Mononuclear cell (primary cell): ENCODE data around the gene NTMT1. TPM values are rescaled to one million over a fixed set of nuclear protein-coding genes. Genes with fewer than 3 reads are reported as not detected.

Source experiments
- H3K27me3 ChIP-seq: 2 replicates; pipeline ENCODE4 v1.6.0; 2011; ENCODE audit warnings: low read length, control low read depth; ENCODE audit not compliant: insufficient read depth
- H3K4me1 ChIP-seq: 2 replicates; pipeline ENCODE4 v1.5.1; 2011; ENCODE audit warnings: mild to moderate bottlenecking, low read length, control low read depth; ENCODE audit not compliant: insufficient read depth
- H3K4me3 ChIP-seq: 2 replicates; pipeline ENCODE4 v1.5.1; 2011; ENCODE audit warnings: mild to moderate bottlenecking, low read length, moderate library complexity
- H3K9me3 ChIP-seq: 2 replicates; pipeline ENCODE4 v1.5.1; 2011; ENCODE audit warnings: low read depth, mild to moderate bottlenecking, control low read depth, low read length
- total RNA-seq: library from RNA; depleted of rRNA; stranded (reverse); fragments of >200 nt; gene quantifications from one replicate; pipeline ENCODE4 v1.2.3, GENCODE V29; 2012

Gene NTMT1
- total RNA-seq, 1 donor = 22.0 TPM

DNA sequence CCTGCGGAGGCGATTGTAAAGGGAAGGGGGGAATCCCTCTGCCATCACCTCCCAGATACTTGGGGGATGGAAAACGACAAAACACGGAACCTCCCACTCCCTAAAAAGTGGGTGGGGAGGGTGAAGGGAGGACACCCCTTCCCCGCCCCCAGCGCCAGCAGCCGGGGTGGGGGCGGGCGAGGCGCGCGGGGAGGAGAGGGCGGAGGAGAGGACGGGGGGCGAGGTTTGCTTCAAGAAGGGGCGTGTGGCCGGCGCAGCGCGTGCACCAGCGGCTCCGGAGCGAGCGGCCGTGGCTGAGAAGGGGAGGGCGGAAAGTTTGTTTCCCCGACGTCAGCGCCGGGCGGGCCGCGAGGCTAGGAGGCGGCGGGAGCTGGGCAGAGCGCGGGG is 39.4 kb downstream of the NTMT1 start, which contains the start of gene PRRX2:
Gene PRRX2 (plus strand): TSS at position 259 of the 387 bp plus-strand sequence. CDS start 221 bp downstream, outside the sequence.
- Histone ChIP-seq H3K9me3 (no peaks in the 10 kb centered on the region), H3K4me3 (no peak within 1 kb of the TSS), H3K4me1 (no peaks in the 10 kb centered on the region), H3K27me3 (peaks cover 5% of the 10 kb centered on the region)

DNA sequence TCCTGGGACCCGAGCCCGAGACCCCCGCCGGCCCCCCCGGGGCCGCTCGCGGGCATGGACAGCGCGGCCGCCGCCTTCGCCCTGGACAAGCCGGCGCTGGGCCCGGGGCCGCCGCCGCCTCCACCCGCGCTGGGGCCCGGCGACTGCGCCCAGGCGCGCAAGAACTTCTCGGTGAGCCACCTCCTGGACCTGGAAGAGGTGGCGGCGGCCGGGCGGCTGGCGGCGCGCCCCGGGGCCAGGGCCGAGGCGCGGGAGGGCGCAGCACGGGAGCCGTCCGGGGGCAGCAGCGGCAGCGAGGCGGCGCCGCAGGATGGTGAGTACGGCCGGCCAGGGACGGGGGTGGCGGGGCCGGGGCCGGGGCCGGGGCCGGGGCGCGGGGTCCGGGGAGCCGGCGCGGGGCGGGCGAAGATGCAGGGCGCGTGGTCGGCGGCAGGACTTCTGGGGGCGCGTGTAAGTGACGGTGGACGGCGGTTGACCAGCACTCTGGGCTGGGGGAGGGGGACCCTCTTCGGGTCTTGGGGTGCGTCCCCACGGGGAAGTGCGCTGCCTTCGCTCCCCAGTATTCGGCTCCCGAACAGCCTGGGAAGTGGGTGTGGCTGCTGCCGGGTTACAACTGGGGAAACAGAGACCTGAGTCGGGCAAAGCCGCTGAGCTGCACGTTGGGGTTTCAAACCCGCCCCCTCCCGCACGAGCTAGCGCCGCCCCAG is 40.0 kb downstream of the NTMT1 start:
- H3K4me3 ChIP-seq = no peak overlapping the region
- H3K4me1 ChIP-seq = no peaks in the 10 kb centered on the region
- H3K27me3 ChIP-seq = peaks cover 5% of the 10 kb centered on the region
- H3K9me3 ChIP-seq = no peaks in the 10 kb centered on the region

DNA sequence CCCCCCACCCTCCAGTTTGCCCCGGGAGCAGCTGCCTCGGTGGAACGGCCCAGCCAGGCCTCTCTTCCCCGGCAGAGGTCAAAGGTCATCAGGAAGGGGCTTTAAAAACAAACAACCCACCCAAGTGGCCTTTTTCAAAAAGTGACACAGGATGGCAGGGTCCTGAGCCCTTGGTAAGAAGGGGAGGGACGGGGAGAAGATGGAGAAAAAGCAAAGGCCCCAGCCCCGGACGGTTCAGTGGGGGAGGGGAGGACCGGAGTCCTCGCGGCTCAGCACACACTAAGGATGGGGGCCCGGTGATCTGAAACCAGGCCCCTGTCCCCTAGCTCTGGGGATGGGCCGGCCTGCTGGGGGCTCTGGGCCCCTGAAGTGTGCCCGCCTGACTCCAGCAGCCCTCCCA is 40.6 kb downstream of the NTMT1 start:
- Histone ChIP-seq H3K9me3 (no peaks in the 10 kb centered on the region), H3K4me1 (no peaks in the 10 kb centered on the region), H3K4me3 (no peak overlapping the region)

DNA sequence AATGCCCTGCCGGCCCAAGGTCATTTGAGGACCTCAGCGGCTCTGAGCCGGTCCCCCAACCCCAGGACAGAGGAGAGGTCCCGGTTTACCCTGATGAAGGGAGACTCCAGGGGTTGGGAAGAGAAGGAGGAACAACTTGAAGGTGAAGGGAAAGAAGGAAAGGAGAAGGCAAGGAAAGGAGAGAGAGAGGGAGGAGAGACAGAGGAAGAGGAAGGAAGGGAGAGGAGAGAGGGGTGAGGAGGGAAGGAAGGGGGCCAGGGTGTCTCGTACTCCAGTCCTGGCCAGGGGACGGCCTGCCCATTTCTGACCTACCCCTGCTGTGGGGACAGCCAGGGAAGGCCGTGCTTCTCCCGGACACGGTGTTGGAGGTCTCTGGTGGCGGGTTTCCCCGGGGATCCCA is 41.4 kb downstream of the NTMT1 start:
- H3K27me3 ChIP-seq = peaks cover 5% of the 10 kb centered on the region
- H3K4me3 ChIP-seq = no peak overlapping the region
- no peaks in the 10 kb centered on the region for H3K9me3 ChIP-seq
- H3K4me1 ChIP-seq = no peaks in the 10 kb centered on the region

More for the DNA sequence above, 40.6 kb downstream of the NTMT1 start:
- H3K27me3 ChIP-seq = peaks cover 5% of the 10 kb centered on the region

- no peaks in the 10 kb centered on the region for H3K9me3 ChIP-seq
- H3K4me3 ChIP-seq = no peak overlapping the region
- H3K4me1 ChIP-seq = no peaks in the 10 kb centered on the region
- peaks cover 5% of the 10 kb centered on the region for H3K27me3 ChIP-seq
Observed at GRCh38 chr9:129667850-129668249, 41.9 kb downstream of the NTMT1 start.

- H3K4me3 ChIP-seq = no peak overlapping the region
- no peaks in the 10 kb centered on the region for H3K9me3 ChIP-seq
- H3K27me3 ChIP-seq = peaks cover 5% of the 10 kb centered on the region
- H3K4me1 ChIP-seq = no peaks in the 10 kb centered on the region
Observed at GRCh38 chr9:129669141-129669718, 43.3 kb downstream of the NTMT1 start.

DNA sequence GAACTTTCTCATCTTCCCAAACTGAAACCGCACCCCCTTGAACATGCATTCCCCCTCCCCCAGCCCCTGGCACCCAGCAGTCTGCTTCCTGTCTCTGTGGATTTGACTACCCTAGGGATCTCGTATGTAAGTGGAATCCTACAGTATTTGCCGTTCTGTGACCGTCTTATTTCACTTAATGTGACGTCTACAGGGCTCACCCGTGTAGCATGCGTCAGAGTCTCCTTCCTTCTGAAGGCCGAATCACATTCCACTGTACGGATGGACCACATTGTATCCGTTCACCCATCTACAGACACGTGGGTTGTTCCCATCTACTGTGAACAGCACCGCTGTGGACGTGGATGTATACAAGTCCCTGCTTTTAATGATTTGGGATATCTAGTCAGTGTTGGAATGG is 44.0 kb downstream of the NTMT1 start:
- Histone ChIP-seq H3K4me1 (no peaks in the 10 kb centered on the region), H3K9me3 (no peaks in the 10 kb centered on the region), H3K4me3 (no peak overlapping the region), H3K27me3 (peaks cover 5% of the 10 kb centered on the region)

- H3K4me1 ChIP-seq = no peaks in the 10 kb centered on the region
- H3K9me3 ChIP-seq = no peaks in the 10 kb centered on the region
- H3K27me3 ChIP-seq = peaks cover 5% of the 10 kb centered on the region
- no peak overlapping the region for H3K4me3 ChIP-seq
Observed at GRCh38 chr9:129671065-129671464, 45.1 kb downstream of the NTMT1 start.

DNA sequence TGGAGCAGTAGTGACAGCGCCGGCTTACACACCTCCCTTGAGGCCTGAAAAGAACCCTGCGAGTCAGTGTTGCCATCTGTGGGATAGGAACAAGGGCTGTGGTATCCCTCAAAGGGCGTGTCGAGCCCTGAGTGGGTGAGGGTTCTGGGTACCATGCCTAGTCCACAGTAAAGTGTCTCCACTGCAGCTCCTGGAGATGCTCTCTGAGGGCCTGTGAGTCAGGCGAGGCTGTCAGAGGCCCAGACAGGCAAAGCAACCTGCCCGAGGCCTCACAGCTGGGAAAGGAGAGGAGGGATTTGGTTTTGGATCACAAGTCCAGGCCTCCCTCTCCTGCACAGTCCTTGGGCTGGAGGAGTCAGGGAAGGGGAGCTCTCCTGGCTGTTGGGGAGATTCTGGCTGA is 45.6 kb downstream of the NTMT1 start:
- Histone ChIP-seq H3K27me3 (peaks cover 5% of the 10 kb centered on the region), H3K9me3 (no peaks in the 10 kb centered on the region), H3K4me3 (no peak overlapping the region), H3K4me1 (no peaks in the 10 kb centered on the region)

DNA sequence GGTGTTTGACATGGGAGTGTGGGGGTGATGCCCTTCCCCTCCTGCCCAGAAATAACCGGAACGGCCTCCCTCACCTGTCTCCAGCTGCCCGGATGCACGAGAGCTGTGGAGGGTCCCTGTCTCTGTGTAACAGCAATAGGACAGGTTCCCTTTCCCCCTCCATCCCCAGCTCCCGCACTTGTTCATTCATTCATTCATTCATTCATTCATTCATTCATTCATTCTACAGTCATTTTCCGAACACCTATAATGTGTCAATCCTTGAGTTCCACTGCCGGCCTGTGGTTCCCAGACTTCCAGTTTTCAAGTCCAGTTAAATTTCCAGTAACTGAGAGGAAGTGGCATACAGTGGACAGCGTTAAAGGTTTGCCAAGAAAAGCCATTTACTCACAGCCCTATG is 46.7 kb downstream of the NTMT1 start:
- H3K9me3 ChIP-seq = no peaks in the 10 kb centered on the region
- H3K4me3 ChIP-seq = no peak overlapping the region
- H3K27me3 ChIP-seq = no peaks in the 10 kb centered on the region
- H3K4me1 ChIP-seq = no peaks in the 10 kb centered on the region

- no peaks in the 10 kb centered on the region for H3K4me1 ChIP-seq
- H3K4me3 ChIP-seq = no peak overlapping the region
- no peaks in the 10 kb centered on the region for H3K27me3 ChIP-seq
- no peaks in the 10 kb centered on the region for H3K9me3 ChIP-seq
Observed at GRCh38 chr9:129673602-129674001, 47.6 kb downstream of the NTMT1 start.

GRCh38 chr9:129674229-129674628 is 48.3 kb downstream of the NTMT1 start:
- no peaks in the 10 kb centered on the region for H3K27me3 ChIP-seq
- no peaks in the 10 kb centered on the region for H3K9me3 ChIP-seq
- H3K4me1 ChIP-seq = no peaks in the 10 kb centered on the region
- H3K4me3 ChIP-seq = no peak overlapping the region

DNA sequence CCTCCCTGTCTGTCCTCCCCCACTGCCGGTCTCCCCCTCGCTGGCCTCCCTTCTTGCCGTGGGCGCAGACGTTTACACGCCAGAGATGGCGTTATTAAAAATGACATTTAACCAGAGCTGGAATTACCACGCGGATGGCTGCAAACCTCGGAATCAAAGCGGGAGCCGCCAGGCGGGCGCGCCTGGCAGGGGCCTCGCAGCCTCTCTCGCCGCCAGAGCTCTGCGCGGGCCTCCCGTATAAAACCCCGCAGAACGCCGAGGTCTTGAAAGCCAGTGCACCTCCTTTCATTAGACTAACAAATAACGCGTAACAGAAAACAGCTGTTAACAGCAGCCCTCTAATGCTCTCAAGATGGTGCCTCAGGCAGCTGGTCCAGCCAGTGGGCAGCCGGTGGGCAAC is 49.7 kb downstream of the NTMT1 start:
- Histone ChIP-seq H3K27me3 (no peaks in the 10 kb centered on the region), H3K4me3 (no peak overlapping the region), H3K4me1 (no peaks in the 10 kb centered on the region), H3K9me3 (no peaks in the 10 kb centered on the region)

GRCh38 chr9:129676287-129676686 is 50.3 kb downstream of the NTMT1 start:
- Histone ChIP-seq H3K9me3 (no peaks in the 10 kb centered on the region), H3K4me1 (no peaks in the 10 kb centered on the region), H3K27me3 (no peaks in the 10 kb centered on the region), H3K4me3 (no peak overlapping the region)

DNA sequence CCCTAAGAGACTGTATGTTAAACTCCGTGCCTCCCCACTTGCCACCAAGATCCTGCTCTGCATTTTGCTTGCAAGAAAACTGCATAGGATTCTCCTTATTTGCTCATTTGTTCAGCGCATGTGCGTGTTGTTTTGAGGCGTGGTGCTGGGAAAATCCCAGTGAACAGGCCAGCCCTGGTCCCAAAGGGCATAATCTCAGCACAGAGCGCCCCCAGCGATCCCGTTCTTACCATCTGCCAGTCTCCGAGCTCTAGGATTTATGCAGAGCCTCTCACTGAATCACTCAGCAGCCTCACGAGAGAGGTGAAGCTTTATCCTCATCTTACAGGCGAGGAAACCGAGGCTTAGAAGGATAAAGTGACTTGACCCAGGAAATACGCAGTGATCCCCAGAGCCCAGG is 51.0 kb downstream of the NTMT1 start:
- no peaks in the 10 kb centered on the region for H3K27me3 ChIP-seq
- H3K4me3 ChIP-seq = no peak overlapping the region
- no peaks in the 10 kb centered on the region for H3K9me3 ChIP-seq
- no peaks in the 10 kb centered on the region for H3K4me1 ChIP-seq

- no peaks in the 10 kb centered on the region for H3K9me3 ChIP-seq
- no peak overlapping the region for H3K4me3 ChIP-seq
- no peaks in the 10 kb centered on the region for H3K4me1 ChIP-seq
- no peaks in the 10 kb centered on the region for H3K27me3 ChIP-seq
Observed at GRCh38 chr9:129677456-129677855, 51.5 kb downstream of the NTMT1 start.
